EL (cell line): ENCODE results near the gene C20orf141.
"Not testable (repeated sequence)": the region's sequence is repeated elsewhere in the genome, so short reads cannot be mapped to it uniquely, and the experiment has no call there.

Experiments
- DNase-seq: peaks from one replicate; pipeline ENCODE4 v3.0.0-alpha.2; 2016

C20orf141 gene, protein sequence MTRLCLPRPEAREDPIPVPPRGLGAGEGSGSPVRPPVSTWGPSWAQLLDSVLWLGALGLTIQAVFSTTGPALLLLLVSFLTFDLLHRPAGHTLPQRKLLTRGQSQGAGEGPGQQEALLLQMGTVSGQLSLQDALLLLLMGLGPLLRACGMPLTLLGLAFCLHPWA

DNA sequence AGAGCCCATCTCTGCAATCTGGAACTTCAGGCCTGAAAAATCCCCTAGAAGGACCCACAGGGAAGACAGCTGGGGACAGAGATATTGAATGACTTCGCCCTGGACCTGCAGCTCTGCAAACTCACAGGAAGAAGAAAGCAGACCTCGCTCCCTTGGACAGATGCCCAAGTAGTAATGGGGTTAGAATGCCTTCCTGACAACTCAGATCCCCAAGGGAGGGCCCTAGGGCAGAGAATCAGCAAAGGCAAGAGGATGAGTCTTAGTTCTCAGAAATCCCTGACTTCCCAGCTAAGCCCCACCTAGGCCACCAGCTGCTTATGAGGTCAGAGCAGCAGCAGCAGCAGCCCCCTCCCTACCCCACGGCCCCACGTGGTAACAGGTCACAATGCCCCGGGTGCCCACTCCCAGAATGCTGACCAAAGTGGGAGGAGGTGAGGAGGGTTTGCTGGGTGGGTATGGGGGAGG is at the start of gene C20orf141:
C20orf141 (plus strand) TSS at position 401 of the 465 bp plus-strand sequence. CDS start 198 bp downstream, outside the sequence.
- peak; percentile 100 for DNase-seq

DNA sequence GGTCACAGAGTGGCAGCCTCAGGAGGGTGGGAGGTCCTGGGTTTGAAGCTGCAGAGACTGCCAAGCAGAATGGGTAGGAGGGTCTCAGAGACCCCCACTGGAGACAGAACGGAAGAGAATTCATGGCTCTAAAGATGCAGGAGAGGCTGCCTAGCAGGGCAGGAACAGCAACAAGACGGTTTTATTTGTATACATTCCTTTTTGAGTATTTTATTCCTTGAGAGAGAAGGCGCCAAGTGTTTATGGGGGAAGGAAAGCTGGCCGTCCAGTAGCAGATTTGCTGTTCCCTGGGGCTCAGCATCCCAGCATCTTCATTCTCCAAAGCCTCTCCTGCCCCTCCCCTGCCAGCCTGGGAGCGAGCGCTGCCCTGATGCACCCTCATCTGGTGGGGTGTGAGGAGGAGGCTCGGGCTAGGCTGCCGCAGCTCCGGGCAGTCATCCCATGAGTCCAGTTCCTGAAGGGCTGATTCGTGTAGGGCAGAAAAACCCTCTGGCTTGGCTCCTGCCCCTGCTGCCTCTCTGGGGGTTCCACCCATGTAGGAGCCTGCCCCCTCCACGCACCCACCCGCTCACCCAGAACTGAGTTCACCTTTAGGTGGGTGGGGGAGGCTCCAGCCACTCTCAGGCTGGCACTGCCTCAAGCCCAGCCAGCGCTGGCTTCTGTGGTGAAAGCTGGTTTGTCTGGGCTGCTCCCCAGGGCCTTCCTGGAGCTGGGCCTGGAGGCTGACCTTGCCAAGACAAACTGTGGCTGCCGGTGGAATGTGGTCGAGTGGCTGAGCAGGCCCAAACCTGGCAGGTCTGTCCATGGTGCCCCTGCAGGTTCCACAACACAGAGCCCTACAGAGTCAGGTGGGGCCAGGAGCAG is 46.8 kb upstream of the C20orf141 start:
- DNase-seq = peak; percentile 39

DNA sequence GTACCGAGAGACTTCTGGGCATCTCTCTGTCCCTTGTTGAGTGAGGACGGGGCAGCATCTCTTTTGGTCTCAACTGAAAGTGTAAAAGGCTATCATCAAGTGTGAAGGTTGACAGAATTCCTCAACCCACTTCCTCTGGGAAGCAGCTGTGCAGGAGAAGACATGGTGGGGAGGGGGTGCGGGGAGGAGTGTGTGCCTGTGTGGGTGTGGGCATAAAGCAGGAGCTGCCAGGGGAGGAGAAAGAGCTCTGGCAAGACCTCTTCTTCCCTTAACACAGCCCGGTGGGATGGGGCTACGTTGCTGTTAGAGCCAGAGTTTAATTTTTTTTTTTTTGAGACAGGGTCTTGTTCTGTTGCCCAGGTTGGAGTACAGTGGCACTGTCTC is 46.2 kb upstream of the C20orf141 start:
- DNase-seq = no peak

DNA sequence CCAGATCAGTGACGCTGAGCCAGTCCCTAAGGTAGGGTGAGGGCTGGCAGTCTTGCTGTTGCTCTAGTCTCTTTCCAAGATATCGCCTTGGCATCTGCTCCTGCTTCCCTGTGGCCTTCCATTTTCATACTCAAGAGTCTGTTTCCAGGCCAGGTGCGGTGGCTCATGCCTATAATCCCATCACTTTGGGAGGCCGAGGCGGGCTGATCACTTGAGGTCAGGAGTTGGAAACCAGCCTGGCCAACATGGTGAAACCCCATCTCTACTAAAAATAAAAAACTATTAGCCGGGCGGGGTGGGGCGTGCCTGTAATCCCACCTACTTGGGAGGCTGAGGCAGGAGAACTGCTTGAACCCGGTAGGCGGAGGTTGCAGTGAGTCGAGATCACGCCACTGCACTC is 44.7 kb upstream of the C20orf141 start:
- not testable (repeated sequence) for DNase-seq

GRCh38 chr20:2771631-2772080 is 43.1 kb upstream of the C20orf141 start:
- peak; percentile 36 for DNase-seq

- no peak for DNase-seq
Observed at GRCh38 chr20:2773812-2774211, 41.0 kb upstream of the C20orf141 start.

- DNase-seq = peak; percentile 34
Observed at GRCh38 chr20:2775139-2775538, 39.6 kb upstream of the C20orf141 start.

GRCh38 chr20:2778602-2779321 is 36.0 kb upstream of the C20orf141 start:
- no peak for DNase-seq

- DNase-seq = no peak
Observed at GRCh38 chr20:2780948-2781347, 33.8 kb upstream of the C20orf141 start.

DNA sequence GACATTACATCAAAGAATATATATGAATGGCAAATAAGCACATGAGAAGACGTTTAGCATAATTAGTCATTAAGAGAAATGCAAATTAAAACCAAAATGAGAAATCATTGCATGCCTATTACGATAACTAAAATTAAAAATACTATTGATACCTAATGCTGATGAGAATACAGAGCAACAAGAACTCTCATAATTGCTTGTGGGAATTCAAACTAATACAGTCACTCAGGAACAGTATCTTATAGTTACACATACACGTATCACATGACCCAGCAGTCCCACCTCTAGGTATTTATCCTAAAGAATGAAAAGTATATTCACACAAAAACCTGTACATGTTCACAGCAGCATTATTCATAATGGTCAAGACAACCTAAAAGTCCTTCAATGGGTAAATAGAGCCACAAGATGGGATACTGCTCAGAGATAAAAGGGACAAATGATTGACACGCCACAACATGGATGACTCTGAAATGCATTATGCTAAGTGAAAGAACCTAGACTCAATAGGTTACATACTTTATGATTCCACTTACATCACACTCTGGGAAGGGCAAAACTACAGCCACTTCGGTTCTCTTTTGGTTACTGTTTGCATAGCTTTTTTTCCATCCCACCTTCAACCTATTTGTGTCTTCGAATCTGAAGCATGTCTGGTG is 30.8 kb upstream of the C20orf141 start:
- DNase-seq = no peak

DNA sequence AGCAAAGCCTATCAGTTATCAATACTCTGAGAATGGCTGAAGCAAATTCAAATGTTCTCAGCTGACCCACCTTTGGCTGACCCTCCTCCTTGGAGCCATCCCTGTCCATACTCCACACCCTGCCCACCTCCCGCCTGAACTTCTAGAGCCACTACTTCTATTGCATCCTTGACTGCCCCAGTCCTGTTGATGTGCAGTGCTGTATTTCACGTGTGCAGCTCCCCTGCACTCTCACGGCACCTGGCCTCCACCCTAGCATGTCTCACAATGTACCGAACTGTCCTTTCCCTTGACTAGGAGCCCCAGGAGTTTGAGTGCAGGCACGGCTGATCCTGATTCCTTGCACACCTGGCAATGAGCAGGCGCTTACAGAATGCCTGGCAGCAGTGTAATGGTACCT is 21.3 kb upstream of the C20orf141 start:
- DNase-seq = no peak

GRCh38 chr20:2794202-2794748 is 20.5 kb upstream of the C20orf141 start:
- no peak for DNase-seq

DNA sequence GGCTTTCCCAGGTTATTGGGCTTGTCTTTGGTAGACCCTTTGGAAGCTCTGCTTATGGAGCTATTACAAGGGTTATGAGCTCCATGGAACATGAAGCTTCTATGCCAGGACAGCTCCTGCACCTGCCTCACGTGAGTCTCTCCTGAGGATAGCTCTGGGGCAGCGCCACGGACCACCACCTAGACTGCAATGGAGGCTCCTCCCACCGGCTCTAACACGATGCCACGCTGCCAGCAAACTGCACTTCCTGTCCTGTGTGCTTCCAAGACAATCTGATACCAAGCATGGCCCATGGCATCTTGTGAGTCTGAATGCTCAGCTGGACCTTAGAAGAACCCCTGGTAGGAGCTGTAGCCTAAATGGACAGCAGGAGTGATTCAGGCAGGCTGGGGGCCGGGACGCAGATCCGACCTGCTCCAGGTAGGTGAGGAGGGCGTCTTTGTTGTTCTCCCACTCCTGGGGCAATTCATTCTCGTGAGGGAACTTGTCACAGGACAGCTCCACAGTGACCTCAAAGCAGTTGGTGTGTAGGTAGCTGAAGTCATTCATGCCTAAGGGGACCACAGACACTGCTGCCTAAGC is 19.8 kb upstream of the C20orf141 start:
- DNase-seq = no peak

- DNase-seq = no peak
Observed at GRCh38 chr20:2795451-2795850, 19.3 kb upstream of the C20orf141 start.

DNA sequence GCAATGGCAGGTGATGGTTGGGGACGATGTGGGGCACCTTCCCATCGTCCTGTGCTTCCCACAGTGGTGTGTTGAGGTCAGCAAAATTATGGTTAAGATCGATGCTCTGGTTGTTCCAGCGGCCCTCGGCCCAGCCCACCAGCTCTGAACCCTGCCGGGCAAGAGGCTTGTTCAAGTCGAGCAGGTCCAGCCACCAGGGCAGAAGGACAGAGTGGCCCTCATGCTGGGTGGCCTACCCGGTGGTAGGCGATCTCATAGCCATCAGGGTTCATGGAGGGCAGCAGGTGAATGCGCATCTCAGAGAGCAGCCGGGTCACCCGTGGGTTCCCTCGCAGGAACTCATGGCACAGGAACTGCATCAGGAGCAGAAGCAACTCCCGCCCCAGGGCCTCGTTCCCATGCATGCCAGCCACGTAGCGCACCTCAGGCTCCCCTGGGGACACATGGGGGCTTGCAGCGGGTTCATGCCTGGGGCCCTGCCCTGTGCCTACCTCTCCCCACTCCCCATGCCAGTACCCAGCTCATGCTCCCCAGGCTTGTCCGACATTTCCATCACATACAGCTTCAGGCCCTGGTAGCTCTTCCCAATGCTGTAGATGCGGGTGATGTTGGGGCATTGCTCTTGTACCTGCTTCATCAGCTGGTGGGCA is 18.7 kb upstream of the C20orf141 start:
- no peak for DNase-seq

- DNase-seq = no peak
Observed at GRCh38 chr20:2797136-2797983, 17.4 kb upstream of the C20orf141 start.

DNA sequence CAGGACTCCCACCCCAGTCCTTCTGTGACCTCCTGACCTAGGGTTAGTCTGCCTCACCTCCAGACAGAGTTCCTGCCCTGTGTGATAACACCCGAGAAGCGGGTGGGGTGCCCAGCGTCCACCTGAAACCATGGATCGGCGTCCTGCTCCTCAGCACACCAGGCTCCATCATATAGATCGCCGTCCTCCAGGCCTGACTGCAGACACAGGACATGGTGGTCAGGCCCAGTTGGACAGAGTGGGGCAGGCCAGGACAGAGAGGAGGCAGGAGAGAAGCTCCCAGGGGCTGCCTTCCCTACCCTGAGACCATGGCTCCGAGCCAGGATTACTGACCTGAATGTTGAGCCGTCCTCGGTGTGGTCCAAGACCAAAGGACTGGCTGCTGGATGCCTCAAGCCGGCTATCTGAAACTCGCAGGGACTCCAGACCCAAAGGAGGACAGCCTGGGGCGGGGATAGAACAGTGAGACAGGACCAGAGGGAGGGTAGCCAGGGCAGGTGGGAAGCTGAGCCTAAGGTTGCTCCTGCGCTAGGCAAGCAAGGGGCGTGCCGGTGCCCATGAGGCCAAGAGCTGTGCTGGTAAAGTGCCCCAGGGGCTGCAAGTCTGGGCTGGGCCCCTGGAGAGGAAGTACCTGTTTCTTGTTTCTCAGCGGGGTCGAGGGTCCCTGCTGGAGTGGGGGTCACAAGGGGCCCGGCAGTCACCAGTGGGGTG is 16.5 kb upstream of the C20orf141 start:
- DNase-seq = no peak

GRCh38 chr20:2798814-2799213 is 16.0 kb upstream of the C20orf141 start:
- no peak for DNase-seq

DNA sequence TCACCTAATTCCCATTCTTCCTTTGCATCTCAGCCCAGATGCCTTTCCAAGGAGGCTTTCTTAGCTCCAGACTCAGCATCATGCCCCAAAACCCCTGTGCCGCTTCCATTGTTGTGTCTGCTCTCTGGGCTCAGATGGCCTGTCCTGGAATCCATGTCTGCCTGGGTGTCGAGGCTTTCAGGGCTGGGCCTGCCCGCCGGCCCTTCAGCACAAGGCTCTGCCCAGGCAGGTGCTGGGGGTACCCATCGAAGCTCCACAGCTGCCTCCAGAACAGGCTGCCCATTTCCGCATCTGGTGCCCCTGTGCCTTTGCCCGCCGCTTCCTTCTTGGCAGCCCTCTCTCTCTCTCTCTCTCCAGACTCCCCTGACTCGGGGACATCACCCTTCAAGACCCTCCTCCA is 15.5 kb upstream of the C20orf141 start:
- no peak for DNase-seq
